Mesenchymal stem cell (in vitro differentiated cells and primary cell): ENCODE measurements around the gene CAPZA3. TPM values are rescaled to one million over a fixed set of nuclear protein-coding genes. Genes with fewer than 3 reads are reported as not detected.
"Not testable (repeated sequence)": the region's sequence is repeated elsewhere in the genome, so short reads cannot be mapped to it uniquely, and the experiment has no call there.

Source experiments
- DNase-seq: peaks from one replicate; pipeline ENCODE4 v3.0.0-alpha.2; 2013
- H2AFZ ChIP-seq: one replicate; pipeline ENCODE4 v1.6.1; 2013; ENCODE audit warnings: low read depth, mild to moderate bottlenecking, control low read depth, inconsistent platforms, low read length, moderate library complexity
- H2AK5ac ChIP-seq: 2 replicates; pipeline ENCODE4 v1.6.1; 2013; ENCODE audit warnings: low read length, moderate library complexity, mild to moderate bottlenecking, inconsistent platforms; ENCODE audit not compliant: severe bottlenecking
- H2BK120ac ChIP-seq: one replicate; pipeline ENCODE4 v1.6.1; 2013; ENCODE audit warnings: low read depth, mild to moderate bottlenecking, inconsistent platforms, low read length, moderate library complexity
- H2BK12ac ChIP-seq, 2 experiments: one replicate each; pipeline ENCODE4 v1.6.1; 2013; ENCODE audit warnings: inconsistent platforms in 2 of 2, low read length in 2 of 2, mild to moderate bottlenecking in 2 of 2, moderate library complexity in 2 of 2, control low read depth in 1 of 2
- H2BK15ac ChIP-seq: one replicate; pipeline ENCODE4 v1.6.1; 2013; ENCODE audit warnings: mild to moderate bottlenecking, low read depth, inconsistent platforms; ENCODE audit not compliant: poor library complexity, severe bottlenecking
- H2BK5ac ChIP-seq: 2 replicates; pipeline ENCODE4 v1.6.1; 2013; ENCODE audit warnings: low read depth, mild to moderate bottlenecking, low read length, control low read depth, inconsistent platforms; ENCODE audit not compliant: poor library complexity, severe bottlenecking
- H3K14ac ChIP-seq, 2 experiments: one replicate each; pipeline ENCODE4 v1.6.1; 2013; ENCODE audit warnings: inconsistent platforms in 2 of 2, low read length in 2 of 2, control low read depth in 1 of 2, mild to moderate bottlenecking in 1 of 2, moderate library complexity in 1 of 2
- H3K18ac ChIP-seq, 2 experiments: one replicate each; pipeline ENCODE4 v1.6.1; 2013; ENCODE audit warnings: inconsistent platforms in 2 of 2, low read length in 2 of 2, control low read depth in 1 of 2, low read depth in 1 of 2, mild to moderate bottlenecking in 1 of 2
- H3K23ac ChIP-seq, 2 experiments: one replicate each; pipeline ENCODE4 v1.6.1; 2013; ENCODE audit warnings: inconsistent platforms in 2 of 2, low read length in 2 of 2, mild to moderate bottlenecking in 2 of 2, moderate library complexity in 2 of 2, control low read depth in 1 of 2
- H3K27ac ChIP-seq: 2 replicates; pipeline ENCODE4 v1.5.1; 2013; ENCODE audit warnings: mild to moderate bottlenecking, moderate library complexity, low read length, control low read depth, inconsistent platforms; ENCODE audit not compliant: poor library complexity, severe bottlenecking
- H3K27me3 ChIP-seq, 2 experiments: 2 replicates each; pipeline versions ENCODE4 v1.6.1 to v1.7.0; 2013; ENCODE audit warnings: low read length in 2 of 2, mild to moderate bottlenecking in 2 of 2, moderate library complexity in 2 of 2, control low read depth in 1 of 2, inconsistent platforms in 1 of 2; ENCODE audit not compliant: control insufficient read depth in 1 of 2, insufficient read depth in 1 of 2
- H3K36me3 ChIP-seq, 2 experiments: 2 replicates each; pipeline versions ENCODE4 v1.6.1 to v1.7.0; 2013; ENCODE audit warnings: low read length in 2 of 2, control low read depth in 1 of 2, inconsistent platforms in 1 of 2, low read depth in 1 of 2, mild to moderate bottlenecking in 1 of 2; ENCODE audit not compliant: insufficient read depth in 2 of 2, control insufficient read depth in 1 of 2
- H3K4ac ChIP-seq, 2 experiments: one replicate each; pipeline ENCODE4 v1.6.1; 2013; ENCODE audit warnings: inconsistent platforms in 2 of 2, low read length in 2 of 2, mild to moderate bottlenecking in 2 of 2, moderate library complexity in 2 of 2, control low read depth in 1 of 2, low read depth in 1 of 2
- H3K4me1 ChIP-seq: 2 replicates; pipeline ENCODE4 v1.6.1; 2013; ENCODE audit warnings: low read depth, low read length, control low read depth; ENCODE audit not compliant: control insufficient read depth, insufficient read depth
- H3K4me2 ChIP-seq: 2 replicates; pipeline ENCODE4 v1.6.1; 2013; ENCODE audit warnings: low read length, mild to moderate bottlenecking, inconsistent platforms; ENCODE audit not compliant: poor library complexity, severe bottlenecking
- H3K4me3 ChIP-seq, 2 experiments: 2 replicates each; pipeline versions ENCODE4 v1.5.1 to v1.7.0; 2013; ENCODE audit warnings: low read length in 2 of 2, mild to moderate bottlenecking in 2 of 2, control low read depth in 1 of 2, low read depth in 1 of 2; ENCODE audit not compliant: insufficient read depth in 1 of 2
- H3K79me1 ChIP-seq: replicated peaks from 2 replicates; pipeline ENCODE4 v1.6.1; 2013; ENCODE audit warnings: mild to moderate bottlenecking, control low read depth, low read length, inconsistent platforms; ENCODE audit not compliant: poor library complexity, severe bottlenecking
- H3K9ac ChIP-seq: 2 replicates; pipeline ENCODE4 v1.7.0; 2013; ENCODE audit warnings: mild to moderate bottlenecking, low read length, moderate library complexity
- H3K9me3 ChIP-seq: 2 replicates; pipeline ENCODE4 v1.7.0; 2013; ENCODE audit warnings: mild to moderate bottlenecking, low read length; ENCODE audit not compliant: control insufficient read depth
- H4K8ac ChIP-seq: one replicate; pipeline ENCODE4 v1.6.1; 2013; ENCODE audit warnings: inconsistent platforms, mild to moderate bottlenecking, low read length, moderate library complexity
- H4K91ac ChIP-seq: one replicate; pipeline ENCODE4 v1.6.1; 2013; ENCODE audit warnings: mild to moderate bottlenecking, low read length, inconsistent platforms
- WGBS: methylation state at CpG from one replicate; pipeline ENCODE4 v1.1.7; 2013; ENCODE audit warnings: mixed read lengths; 5-methylcytosine and 5-hydroxymethylcytosine counted together
- polyA plus RNA-seq, 2 experiments: library from polyadenylated mRNA; stranded (reverse); fragments of 200-250 nt; gene quantifications; one replicate each; pipeline ENCODE4 v1.2.3, GENCODE V29; 2013

Gene CAPZA3
- polyA plus RNA-seq (2013, experiment 1 of 2) = not detected
- polyA plus RNA-seq (2013, experiment 2 of 2) = not detected

GRCh38 chr12:18737819-18738218 is at the start of gene CAPZA3, which contains the start of gene PLCZ1:
TSS of gene CAPZA3 (plus strand) at chr12:18738119. CDS start at chr12:18738269, 150 bp downstream.
TSS of gene PLCZ1 (minus strand) at chr12:18738012. CDS start at chr12:18737371, 641 bp downstream.
- DNase-seq = no peak
- H2BK120ac ChIP-seq = no peak within 1 kb of the TSS
- no peak within 1 kb of the TSS for H3K4ac ChIP-seq
- H2BK12ac ChIP-seq = peak within 1 kb of the TSS in 1 of 2 experiments; percentile 83
- no peak within 1 kb of the TSS for H2BK15ac ChIP-seq
- H2AFZ ChIP-seq = no peak within 1 kb of the TSS
- no peaks in the 10 kb centered on the region for H3K79me1 ChIP-seq
- no peaks in the 10 kb centered on the region for H3K36me3 ChIP-seq
- H3K4me3 ChIP-seq = no peak within 1 kb of the TSS
- H3K4me1 ChIP-seq = no peaks in the 10 kb centered on the region
- 100% methylated on average over 2 of the region's 2 CpGs for whole genome bisulfite sequencing
- H3K27ac ChIP-seq = no peak within 1 kb of the TSS
- H3K27me3 ChIP-seq = no peaks in the 10 kb centered on the region
- H4K91ac ChIP-seq = no peak within 1 kb of the TSS
- peaks cover 38% of the 10 kb centered on the region for H3K9me3 ChIP-seq
- no peak within 1 kb of the TSS for H3K4me2 ChIP-seq
- no peak within 1 kb of the TSS for H3K18ac ChIP-seq
- H2AK5ac ChIP-seq = no peak within 1 kb of the TSS
- H4K8ac ChIP-seq = no peak within 1 kb of the TSS
- no peak within 1 kb of the TSS for H3K9ac ChIP-seq
- no peak within 1 kb of the TSS for H2BK5ac ChIP-seq
- H3K14ac ChIP-seq = no peak within 1 kb of the TSS
- H3K23ac ChIP-seq = no peak within 1 kb of the TSS

- H3K27me3 ChIP-seq = no peaks in the 10 kb centered on the region
- no peak overlapping the region for H3K18ac ChIP-seq
- no peak overlapping the region for H2AFZ ChIP-seq
- WGBS = 87% methylated on average over 3 of the region's 3 CpGs
- no peaks in the 10 kb centered on the region for H3K9me3 ChIP-seq
- no peak overlapping the region for H2AK5ac ChIP-seq
- H3K9ac ChIP-seq = no peak overlapping the region
- no peaks in the 10 kb centered on the region for H3K4me1 ChIP-seq
- H2BK120ac ChIP-seq = no peak overlapping the region
- no peak overlapping the region for H3K4ac ChIP-seq
- H3K27ac ChIP-seq = no peak overlapping the region
- H2BK15ac ChIP-seq = no peak overlapping the region
- H4K91ac ChIP-seq = no peak overlapping the region
- H4K8ac ChIP-seq = no peak overlapping the region
- H3K79me1 ChIP-seq = no peaks in the 10 kb centered on the region
- no peak overlapping the region for H3K4me2 ChIP-seq
- no peak overlapping the region for H2BK12ac ChIP-seq
- no peaks in the 10 kb centered on the region for H3K36me3 ChIP-seq
- no peak overlapping the region for H2BK5ac ChIP-seq
- H3K14ac ChIP-seq = no peak overlapping the region
- DNase-seq = no peak
- H3K23ac ChIP-seq = no peak overlapping the region
- H3K4me3 ChIP-seq = no peak overlapping the region
Measured at GRCh38 chr12:18689771-18690170, 48.1 kb upstream of the CAPZA3 start.

GRCh38 chr12:18690653-18691052 is 47.3 kb upstream of the CAPZA3 start:
- no peak overlapping the region for H2BK15ac ChIP-seq
- H4K8ac ChIP-seq = no peak overlapping the region
- H3K14ac ChIP-seq = no peak overlapping the region
- WGBS = 61% methylated on average over 4 of the region's 4 CpGs
- H2AK5ac ChIP-seq = no peak overlapping the region
- no peak overlapping the region for H3K4me3 ChIP-seq
- no peak overlapping the region for H4K91ac ChIP-seq
- H2BK12ac ChIP-seq = peak overlapping the region in 1 of 2 experiments; percentile 17
- no peak overlapping the region for H3K4me2 ChIP-seq
- no peaks in the 10 kb centered on the region for H3K79me1 ChIP-seq
- H2BK5ac ChIP-seq = no peak overlapping the region
- H3K27ac ChIP-seq = no peak overlapping the region
- no peaks in the 10 kb centered on the region for H3K36me3 ChIP-seq
- H3K23ac ChIP-seq = no peak overlapping the region
- DNase-seq = peak; percentile 63
- no peak overlapping the region for H2BK120ac ChIP-seq
- no peaks in the 10 kb centered on the region for H3K9me3 ChIP-seq
- H3K4ac ChIP-seq = no peak overlapping the region
- no peaks in the 10 kb centered on the region for H3K27me3 ChIP-seq
- no peak overlapping the region for H3K9ac ChIP-seq
- H2AFZ ChIP-seq = no peak overlapping the region
- H3K18ac ChIP-seq = no peak overlapping the region
- H3K4me1 ChIP-seq = no peaks in the 10 kb centered on the region

- H3K9ac ChIP-seq, H3K18ac ChIP-seq, H2BK120ac ChIP-seq, H3K4ac ChIP-seq, H2BK5ac ChIP-seq, H2AK5ac ChIP-seq, H2BK15ac ChIP-seq, H3K79me1 ChIP-seq, H4K91ac ChIP-seq, H3K4me3 ChIP-seq, H3K23ac ChIP-seq, H4K8ac ChIP-seq, DNase-seq, H3K27ac ChIP-seq, H3K36me3 ChIP-seq, H3K4me1 ChIP-seq, H2BK12ac ChIP-seq, H3K9me3 ChIP-seq, H3K27me3 ChIP-seq, H2AFZ ChIP-seq, H3K4me2 ChIP-seq, H3K14ac ChIP-seq: not testable (repeated sequence)
- WGBS = 89% methylated on average over 1 of the region's 5 CpGs
Measured at GRCh38 chr12:18693986-18694385, 43.9 kb upstream of the CAPZA3 start.
